Glutamatergic neuron (in vitro differentiated cells): ENCODE data around the gene ZNF468. TPM values are rescaled to one million over a fixed set of nuclear protein-coding genes. Genes with fewer than 3 reads are reported as not detected.
A peak's percentile ranks its signal among the peaks of the same experiment; 100 is the strongest.
"Not testable (repeated sequence)": the region's sequence is repeated elsewhere in the genome, so short reads cannot be mapped to it uniquely, and the experiment has no call there.

Experiments used
- DNase-seq: peaks from one replicate; pipeline ENCODE4 v3.0.0; 2022
- H3K27ac Mint-ChIP-seq: one replicate; pipeline ENCODE4 v1.8.0; 2020; ENCODE audit warnings: mild to moderate bottlenecking, mixed read lengths, inconsistent platforms; ENCODE audit not compliant: unreplicated experiment
- H3K27me3 Mint-ChIP-seq: one replicate; pipeline ENCODE4 v1.8.0; 2020; ENCODE audit warnings: mild to moderate bottlenecking, moderate library complexity, mixed read lengths, inconsistent platforms; ENCODE audit not compliant: unreplicated experiment
- H3K36me3 Mint-ChIP-seq: one replicate; pipeline ENCODE4 v1.8.0; 2020; ENCODE audit warnings: mild to moderate bottlenecking, mixed read lengths, inconsistent platforms; ENCODE audit not compliant: unreplicated experiment
- H3K4me1 Mint-ChIP-seq: one replicate; pipeline ENCODE4 v1.8.0; 2020; ENCODE audit warnings: mild to moderate bottlenecking, low read depth, mixed read lengths, inconsistent platforms; ENCODE audit not compliant: unreplicated experiment
- H3K4me3 Mint-ChIP-seq: one replicate; pipeline ENCODE4 v1.8.0; 2020; ENCODE audit warnings: mild to moderate bottlenecking, mixed read lengths, inconsistent platforms; ENCODE audit not compliant: unreplicated experiment
- H3K9me3 Mint-ChIP-seq: one replicate; pipeline ENCODE4 v1.8.0; 2020; ENCODE audit warnings: mild to moderate bottlenecking, moderate library complexity, mixed read lengths, inconsistent platforms; ENCODE audit not compliant: unreplicated experiment
- total RNA-seq: library from RNA; stranded (reverse); fragmentation: NEBNext Ultra II Directional; extraction: Animal tissue kit (Norgen Biotek cat#: 25700); gene quantifications from one replicate; pipeline ENCODE4 v1.2.1, GENCODE V29; 2021; ENCODE audit not compliant: unreplicated experiment
- TF ChIP-seq, protein P1 (sequence below): fragments of 200-600 bp; sonication (generic); IDR thresholded peaks from one replicate; pipeline ENCODE4 v1.5.0; 2021; ENCODE audit not compliant: partially characterized antibody, unreplicated experiment

The ZNF468 gene
- total RNA-seq, 1 donor from 2014 or later: 44.6 TPM

DNA sequence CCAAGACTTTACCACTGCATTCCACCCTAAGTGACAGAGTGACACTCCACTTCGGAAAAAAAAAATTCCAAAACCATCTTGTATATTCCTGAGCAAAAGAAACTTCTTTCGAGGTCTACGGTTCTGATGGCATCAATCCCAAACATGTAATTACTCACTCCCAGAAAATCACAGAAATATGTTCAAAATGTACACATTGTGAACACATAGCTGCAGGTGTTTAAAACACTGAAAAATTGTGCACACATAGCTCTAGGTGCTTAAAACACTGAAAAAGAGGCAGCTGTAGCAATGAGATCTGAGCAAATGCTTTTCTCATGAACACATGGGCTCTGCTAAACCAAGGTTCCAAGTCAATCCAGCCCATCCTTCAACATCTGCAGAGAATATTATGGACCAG lies 14.0 kb upstream of the ZNF468 start:
- H3K27ac Mint-ChIP-seq: no peak overlapping the region
- no peaks in the 10 kb centered on the region for H3K4me1 Mint-ChIP-seq
- H3K27me3 Mint-ChIP-seq: no peaks in the 10 kb centered on the region
- peaks cover 8% of the 10 kb centered on the region for H3K36me3 Mint-ChIP-seq
- no peak for DNase-seq
- H3K4me3 Mint-ChIP-seq: no peak overlapping the region
- TF ChIP-seq, protein P1, sequence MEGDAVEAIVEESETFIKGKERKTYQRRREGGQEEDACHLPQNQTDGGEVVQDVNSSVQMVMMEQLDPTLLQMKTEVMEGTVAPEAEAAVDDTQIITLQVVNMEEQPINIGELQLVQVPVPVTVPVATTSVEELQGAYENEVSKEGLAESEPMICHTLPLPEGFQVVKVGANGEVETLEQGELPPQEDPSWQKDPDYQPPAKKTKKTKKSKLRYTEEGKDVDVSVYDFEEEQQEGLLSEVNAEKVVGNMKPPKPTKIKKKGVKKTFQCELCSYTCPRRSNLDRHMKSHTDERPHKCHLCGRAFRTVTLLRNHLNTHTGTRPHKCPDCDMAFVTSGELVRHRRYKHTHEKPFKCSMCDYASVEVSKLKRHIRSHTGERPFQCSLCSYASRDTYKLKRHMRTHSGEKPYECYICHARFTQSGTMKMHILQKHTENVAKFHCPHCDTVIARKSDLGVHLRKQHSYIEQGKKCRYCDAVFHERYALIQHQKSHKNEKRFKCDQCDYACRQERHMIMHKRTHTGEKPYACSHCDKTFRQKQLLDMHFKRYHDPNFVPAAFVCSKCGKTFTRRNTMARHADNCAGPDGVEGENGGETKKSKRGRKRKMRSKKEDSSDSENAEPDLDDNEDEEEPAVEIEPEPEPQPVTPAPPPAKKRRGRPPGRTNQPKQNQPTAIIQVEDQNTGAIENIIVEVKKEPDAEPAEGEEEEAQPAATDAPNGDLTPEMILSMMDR: no peak
- H3K9me3 Mint-ChIP-seq: no peaks in the 10 kb centered on the region

DNA sequence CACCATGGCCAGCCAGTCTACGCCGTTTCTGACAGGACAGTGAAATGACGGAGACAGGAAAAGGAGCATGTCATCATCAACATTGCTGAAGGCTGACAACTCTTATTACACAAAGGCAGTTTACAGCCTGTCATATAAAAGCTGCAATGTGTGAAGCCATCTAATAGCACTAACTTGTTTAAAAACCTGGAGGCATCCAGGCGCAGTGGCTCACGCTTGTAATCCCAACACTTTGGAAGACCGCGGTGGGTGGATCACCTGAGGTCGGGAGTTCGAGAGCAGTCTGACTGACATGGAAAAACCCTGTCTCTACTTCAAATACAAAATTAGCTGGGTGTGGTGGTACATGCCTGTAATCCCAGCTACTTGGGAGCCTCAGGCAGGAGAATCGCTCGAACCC lies 10.6 kb upstream of the ZNF468 start:
- not testable (repeated sequence) for H3K36me3 Mint-ChIP-seq, DNase-seq, H3K9me3 Mint-ChIP-seq, H3K4me3 Mint-ChIP-seq, H3K27ac Mint-ChIP-seq, H3K27me3 Mint-ChIP-seq, H3K4me1 Mint-ChIP-seq

DNA sequence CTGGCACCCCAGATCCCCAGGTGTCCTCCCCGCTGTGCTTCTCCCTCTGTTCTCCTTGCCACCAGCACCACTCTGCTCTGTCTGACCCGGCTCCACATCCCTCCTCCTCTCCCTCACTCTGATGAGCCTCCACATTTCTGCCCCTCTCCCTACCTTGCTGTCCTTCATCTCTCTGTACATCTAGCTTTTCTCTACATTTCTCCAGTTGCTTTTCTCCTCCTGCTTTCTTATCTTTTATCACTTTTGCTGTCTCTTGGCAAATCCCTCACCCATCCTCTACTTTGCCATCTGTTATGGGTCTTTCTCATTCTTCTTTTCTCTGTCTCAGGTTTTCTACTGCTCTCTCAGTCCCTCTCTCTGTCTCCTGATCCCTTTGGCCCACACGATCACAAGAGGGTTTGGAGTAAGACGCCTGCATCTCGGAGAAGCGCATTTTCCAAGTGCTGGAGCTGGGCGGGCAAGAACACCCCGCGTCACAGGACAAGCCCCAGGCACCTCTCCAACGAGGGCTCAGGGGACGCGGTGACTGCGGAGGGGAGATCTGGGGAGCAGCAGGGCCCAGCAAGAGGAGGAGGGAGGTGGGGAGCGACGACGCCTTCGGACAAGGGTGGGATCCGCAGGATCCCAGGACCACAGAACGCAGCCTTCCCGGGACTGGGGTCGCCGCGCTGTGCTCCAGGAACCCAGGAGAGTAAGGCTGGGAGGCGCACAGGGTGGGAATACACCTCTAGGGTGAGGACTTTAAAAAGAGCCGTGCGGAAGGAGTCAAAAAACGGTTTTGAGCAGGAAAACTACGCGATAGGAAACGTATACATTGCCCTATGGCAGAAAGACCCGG lies 660 bp downstream of the ZNF468 start:
- H3K27me3 Mint-ChIP-seq, H3K9me3 Mint-ChIP-seq, H3K36me3 Mint-ChIP-seq, H3K4me1 Mint-ChIP-seq: not testable (repeated sequence)
- peak; percentile 21 for DNase-seq
- Mint-ChIP-seq H3K4me3 (peak overlapping the region; percentile 93), H3K27ac (peak overlapping the region; percentile 85)

DNA sequence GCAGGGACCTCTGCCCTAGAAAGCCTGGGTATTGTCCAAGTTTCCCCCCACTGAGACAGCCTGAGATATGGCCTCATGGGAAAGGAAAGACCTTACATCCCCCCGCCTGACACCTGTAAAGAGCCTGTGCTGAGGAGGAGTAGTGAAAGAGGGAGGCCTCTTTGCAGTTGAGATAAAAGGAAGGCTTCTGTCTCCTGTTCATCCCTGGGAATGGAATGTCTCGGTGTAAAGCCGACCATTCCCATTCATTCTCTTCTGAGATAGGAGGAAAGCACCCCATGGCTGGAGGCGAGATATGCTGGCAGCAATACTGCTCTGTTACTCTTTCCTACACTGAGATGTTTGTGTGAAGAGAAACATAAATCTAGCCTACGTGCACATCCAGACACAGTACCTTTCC lies 10.1 kb downstream of the ZNF468 start:
- not testable (repeated sequence) for H3K27me3 Mint-ChIP-seq, DNase-seq, H3K4me3 Mint-ChIP-seq, H3K9me3 Mint-ChIP-seq, H3K27ac Mint-ChIP-seq, H3K4me1 Mint-ChIP-seq
- H3K36me3 Mint-ChIP-seq: peaks cover 20% of the 10 kb centered on the region

DNA sequence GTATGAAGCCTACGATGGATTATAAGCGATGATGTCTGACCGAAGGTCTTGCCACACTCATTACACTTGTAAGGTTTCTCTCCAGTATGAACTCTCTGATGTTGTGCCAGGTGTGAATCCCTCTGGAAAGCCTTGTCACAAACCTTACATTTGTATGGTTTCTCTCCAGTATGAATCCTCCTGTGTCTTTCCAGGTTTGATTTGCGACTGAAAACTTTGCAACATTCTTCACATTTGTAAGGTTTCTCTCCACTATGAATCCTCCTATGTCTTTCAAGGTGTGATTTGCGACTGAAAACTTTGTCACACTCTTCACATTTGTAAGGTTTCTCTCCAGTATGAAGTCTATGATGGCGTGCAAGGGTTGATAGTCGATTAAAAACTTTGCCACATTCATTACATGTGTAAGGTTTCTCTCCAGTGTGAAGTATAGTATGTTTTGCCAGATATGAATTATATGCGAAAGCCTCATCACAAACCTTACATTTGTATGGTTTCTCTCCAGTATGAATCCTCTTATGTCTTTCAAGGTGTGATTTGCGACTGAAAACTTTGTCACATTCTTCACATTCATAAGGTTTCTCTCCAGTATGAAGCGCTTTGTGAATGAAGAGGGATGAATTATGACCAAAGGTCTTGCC lies 16.5 kb downstream of the ZNF468 start:
- H3K4me1 Mint-ChIP-seq, H3K4me3 Mint-ChIP-seq, H3K27me3 Mint-ChIP-seq, DNase-seq, H3K27ac Mint-ChIP-seq: not testable (repeated sequence)
- peaks cover 18% of the 10 kb centered on the region for H3K9me3 Mint-ChIP-seq
- H3K36me3 Mint-ChIP-seq: peaks cover 72% of the 10 kb centered on the region

DNA sequence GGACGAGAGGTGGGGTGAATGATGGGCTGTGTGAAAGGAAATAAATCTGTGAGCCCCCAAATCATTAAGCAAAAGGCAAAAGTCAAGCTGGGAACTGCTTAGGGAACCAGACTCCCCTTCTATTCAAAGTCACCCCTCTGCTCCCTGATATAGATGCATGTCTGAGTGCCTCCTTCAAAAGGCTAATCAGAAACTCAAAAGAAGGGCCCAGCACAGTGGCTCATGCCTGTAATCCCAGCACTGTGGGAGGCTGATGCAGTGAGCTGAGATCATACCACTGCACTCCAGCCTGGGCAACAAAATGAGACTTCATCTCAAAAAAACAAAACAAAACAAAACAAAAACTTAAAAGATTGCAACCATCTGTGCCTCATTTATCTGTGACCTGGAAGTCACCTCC lies 23.1 kb downstream of the ZNF468 start:
- not testable (repeated sequence) for H3K4me3 Mint-ChIP-seq, H3K4me1 Mint-ChIP-seq, DNase-seq, H3K9me3 Mint-ChIP-seq, H3K27me3 Mint-ChIP-seq, H3K27ac Mint-ChIP-seq
- peaks cover 40% of the 10 kb centered on the region for H3K36me3 Mint-ChIP-seq

DNA sequence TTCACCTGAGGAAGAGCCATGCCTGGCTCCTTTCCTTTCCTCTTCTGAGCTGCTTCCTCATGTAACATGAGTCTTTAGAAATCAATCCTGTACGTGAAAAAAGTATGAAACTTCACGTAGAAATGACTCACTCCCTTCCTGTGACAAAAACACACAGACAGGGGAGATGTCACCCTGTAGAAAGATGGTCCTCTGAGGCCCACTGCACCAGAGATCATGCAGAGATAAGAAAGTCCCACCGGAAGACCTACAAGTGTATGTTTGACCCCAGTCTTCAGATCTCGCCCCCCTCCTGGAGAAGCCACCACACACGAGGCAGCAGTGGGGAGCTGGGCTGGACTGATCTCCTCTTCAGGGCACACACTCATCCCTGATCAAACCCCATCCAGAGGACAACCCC lies 23.9 kb downstream of the ZNF468 start:
- not testable (repeated sequence) for H3K27ac Mint-ChIP-seq, DNase-seq, H3K4me1 Mint-ChIP-seq, H3K4me3 Mint-ChIP-seq, H3K9me3 Mint-ChIP-seq, H3K27me3 Mint-ChIP-seq
- peaks cover 36% of the 10 kb centered on the region for H3K36me3 Mint-ChIP-seq

DNA sequence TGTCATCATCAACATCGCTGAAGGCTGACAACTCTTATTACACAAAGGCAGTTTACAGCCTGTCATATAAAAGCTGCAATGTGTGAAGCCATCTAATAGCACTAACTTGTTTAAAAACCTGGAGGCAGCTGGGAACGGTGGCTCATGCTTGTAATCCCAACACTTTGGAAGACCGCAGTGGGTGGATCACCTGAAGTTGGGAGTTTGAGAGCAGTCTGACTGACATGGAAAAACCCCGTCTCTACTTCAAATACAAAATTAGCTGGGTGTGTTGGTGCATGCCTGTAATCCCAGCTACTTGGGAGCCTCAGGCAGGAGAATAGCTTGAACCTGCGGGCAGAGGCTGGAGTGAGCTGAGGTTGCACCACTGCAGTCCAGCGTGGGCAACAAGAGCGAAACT lies 27.6 kb downstream of the ZNF468 start:
- H3K4me3 Mint-ChIP-seq, DNase-seq, H3K27me3 Mint-ChIP-seq, H3K4me1 Mint-ChIP-seq, H3K27ac Mint-ChIP-seq, H3K9me3 Mint-ChIP-seq, H3K36me3 Mint-ChIP-seq: not testable (repeated sequence)
